Activated CD4-positive, alpha-beta T cell treated with anti-CD3 and anti-CD28 coated beads, Interleukin-2, amount 50 U/mL, for 24 hours (primary cell): ENCODE results near the gene LGALS3BP.
A peak's percentile ranks its signal among the peaks of the same experiment; 100 is the strongest.

Experiments
- DNase-seq, 2 donors: peaks; one replicate each; pipeline ENCODE4 v3.0.0-alpha.2; 2020; ENCODE audit warnings: low read depth in 1 of 2, low spot score in 1 of 2

Gene LGALS3BP

DNA sequence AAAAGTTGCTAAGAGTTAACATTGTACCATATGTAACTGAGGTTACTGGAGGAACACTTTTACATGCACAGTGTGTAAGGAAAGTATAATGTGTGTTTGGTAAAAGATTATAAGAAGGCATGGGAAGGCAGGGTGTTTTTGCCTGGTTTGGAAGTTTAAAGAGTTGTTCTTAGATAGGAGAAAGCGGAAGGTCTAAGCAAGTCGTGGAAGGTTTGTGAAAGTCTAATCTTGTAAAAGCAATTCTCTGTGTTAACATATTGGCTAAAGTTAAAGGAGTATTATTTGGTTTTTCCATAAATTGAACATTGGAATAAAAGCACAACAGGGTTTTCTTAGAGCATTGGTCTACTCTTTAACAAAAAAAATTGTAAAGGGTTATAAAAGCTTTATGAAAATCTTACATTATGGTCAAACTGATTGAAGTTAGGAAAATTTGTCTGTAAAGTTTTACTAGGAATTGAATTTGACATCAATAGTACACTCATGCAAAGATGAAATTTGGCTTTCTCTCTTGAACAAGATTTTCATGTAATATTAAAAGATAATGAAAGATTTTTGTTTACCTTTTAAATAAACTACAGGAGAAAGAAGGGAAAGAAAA, 34.5 kb upstream of the LGALS3BP start:
- DNase-seq = no peak

DNA sequence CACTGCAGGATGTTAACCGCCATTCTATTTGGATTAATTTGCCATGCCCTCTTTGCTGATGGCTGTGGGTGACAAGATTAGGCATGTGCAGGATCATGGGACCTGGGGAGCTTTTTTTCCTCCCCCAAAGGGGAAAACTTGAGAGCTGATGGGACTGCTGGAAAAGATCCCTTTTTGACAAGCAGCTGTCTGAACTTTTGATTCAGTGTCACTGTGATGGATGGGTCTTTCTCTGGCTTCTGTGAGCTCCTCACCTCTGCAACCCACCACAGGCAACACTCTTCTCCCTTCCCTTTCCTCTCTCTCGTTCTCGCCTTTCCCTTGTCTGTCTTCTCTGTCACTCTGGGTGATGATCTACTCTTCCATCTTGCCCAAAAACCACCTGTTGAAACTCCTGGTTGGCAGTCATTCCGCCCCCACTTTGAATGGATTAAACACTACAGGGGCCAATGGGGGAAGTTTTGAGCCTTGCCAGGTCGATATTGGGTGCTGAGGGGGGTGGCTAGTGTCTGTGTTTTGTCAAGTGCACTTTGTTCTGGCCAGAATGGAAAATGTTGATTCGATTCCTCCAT, 32.9 kb upstream of the LGALS3BP start:
- DNase-seq = no peak

DNA sequence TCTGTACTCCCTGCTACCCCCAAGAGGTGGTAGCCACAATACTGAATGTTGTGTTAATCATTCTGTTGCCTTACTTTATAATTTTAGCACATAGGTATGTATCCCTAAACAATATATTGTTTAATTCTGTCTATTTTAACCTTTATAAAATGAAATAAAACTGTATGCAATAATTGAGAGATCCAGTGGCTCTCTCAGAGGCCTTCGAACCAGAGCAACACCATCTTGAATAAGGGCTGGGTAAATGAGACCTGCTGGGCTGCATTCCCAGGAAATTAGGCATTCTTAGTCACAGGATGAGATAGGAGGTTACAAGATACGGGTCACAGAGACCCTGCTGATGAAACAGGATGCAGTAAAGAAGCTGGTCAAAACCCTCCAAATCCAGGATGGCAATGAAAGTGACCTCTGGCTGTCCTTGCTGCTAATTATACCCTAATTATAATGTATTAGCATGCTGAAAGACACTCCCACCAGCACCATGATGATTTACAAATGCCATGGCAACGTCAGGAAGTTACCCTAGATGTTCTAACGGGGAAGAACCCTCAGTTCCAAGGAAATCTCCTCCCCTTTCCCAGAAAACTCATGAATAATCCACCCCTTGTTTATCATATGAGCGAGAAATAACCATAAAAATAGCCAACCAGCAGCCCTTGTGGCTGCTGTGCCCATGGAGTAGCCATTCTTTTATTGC, 31.9 kb upstream of the LGALS3BP start:
- DNase-seq = no peak

DNA sequence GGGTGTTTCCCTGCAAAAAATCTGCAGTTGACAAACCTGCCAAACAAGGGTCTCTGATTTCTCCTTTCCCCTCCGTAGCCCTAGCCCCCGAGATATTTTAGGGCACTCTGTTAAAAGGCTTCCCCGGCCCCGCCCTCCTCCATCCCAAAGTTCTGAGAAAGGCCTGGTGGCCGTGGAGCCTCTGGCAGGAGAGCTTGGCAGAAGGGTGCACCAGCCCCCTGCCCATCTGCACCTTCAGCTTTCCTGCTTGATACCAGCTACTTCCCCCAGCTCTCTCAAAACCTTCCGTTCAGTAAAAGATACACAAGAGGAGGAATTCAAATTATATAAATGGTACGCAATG, 30.6 kb upstream of the LGALS3BP start:
- DNase-seq = no peak

DNA sequence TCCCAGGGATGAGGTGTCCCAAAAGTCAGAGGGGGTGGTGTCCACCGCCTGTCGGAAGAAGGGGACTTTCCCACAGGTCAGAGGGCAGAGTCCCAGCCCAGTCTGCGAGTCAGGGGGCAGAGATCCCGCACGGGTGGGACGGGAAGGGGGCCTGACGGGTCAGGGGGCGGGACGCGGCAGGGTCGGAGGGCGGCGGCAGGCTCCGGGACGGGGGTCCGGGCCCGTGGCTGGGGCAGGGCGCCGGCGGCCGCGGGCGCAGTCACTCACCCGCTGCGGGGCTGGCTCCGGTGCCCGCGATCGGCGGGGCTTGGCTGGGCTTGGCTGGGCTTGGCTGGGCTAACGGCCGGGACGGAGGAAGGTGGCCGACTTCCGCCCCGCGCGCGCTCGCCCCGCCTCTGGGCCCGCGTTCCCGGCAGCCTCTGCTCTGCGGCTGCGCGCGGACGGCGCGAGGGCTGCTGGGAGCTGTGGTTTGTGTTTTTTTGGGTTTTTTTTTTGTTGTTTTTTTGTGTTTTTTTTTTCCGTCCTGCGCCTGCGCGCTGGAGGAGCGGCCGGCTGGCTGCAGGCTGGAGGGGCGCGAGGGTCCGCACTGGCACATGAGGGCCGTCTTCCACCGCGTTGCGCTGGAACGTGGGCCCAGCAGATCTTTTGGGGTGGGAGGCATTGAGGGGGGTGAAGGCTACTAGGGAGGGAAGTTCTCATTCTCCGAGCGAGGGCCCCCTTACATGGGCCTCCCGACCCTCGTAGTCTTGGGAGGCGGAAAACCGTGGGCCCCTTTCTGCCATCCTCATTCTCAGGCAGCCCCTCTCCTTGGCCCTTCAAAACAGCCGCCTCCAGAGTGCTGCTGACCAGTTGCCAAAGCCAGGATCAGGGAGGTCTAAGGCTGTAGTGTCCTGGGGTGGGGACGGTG, 29.9 kb upstream of the LGALS3BP start, which contains the start of gene CANT1:
TSS of gene CANT1 (minus strand) at position 368 of the 907 bp plus-strand sequence. CDS start 12,142 bp downstream, outside the sequence.
- peak; percentile 63 to 70 for DNase-seq

DNA sequence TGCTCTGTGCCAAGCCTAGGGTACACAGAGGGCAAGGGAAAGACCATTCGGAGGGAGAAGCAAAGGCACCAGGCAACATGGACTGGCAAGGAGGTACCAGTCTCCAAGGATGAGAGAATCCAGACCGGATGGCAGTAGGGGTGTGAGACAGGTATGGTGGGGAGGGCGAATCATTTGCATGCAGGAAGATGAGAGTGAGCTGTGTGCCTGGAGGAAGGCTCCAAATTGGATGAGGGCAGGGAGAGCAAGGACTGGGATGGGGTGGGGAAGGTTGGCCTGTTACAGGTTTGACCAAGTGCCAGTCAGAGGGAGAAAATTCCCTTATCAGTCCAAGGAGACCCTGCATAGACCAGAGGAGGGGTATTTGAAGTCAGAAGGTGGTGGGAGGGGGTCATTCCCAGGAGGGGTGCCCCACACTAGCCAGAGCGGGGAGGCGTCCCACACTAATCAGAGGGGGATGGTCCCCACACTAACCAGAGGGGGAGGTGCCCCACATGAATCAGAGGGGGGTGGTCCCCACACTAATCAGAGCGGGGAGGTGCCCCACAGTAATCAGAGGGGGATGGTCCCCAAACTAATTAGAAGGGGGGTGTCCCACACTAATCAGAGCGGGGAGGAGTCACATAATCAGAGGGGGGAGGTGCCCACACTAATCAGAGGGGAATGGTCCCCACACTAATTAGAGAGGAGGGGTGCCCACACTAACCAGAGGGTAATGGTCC, 29.1 kb upstream of the LGALS3BP start:
- DNase-seq = no peak

DNA sequence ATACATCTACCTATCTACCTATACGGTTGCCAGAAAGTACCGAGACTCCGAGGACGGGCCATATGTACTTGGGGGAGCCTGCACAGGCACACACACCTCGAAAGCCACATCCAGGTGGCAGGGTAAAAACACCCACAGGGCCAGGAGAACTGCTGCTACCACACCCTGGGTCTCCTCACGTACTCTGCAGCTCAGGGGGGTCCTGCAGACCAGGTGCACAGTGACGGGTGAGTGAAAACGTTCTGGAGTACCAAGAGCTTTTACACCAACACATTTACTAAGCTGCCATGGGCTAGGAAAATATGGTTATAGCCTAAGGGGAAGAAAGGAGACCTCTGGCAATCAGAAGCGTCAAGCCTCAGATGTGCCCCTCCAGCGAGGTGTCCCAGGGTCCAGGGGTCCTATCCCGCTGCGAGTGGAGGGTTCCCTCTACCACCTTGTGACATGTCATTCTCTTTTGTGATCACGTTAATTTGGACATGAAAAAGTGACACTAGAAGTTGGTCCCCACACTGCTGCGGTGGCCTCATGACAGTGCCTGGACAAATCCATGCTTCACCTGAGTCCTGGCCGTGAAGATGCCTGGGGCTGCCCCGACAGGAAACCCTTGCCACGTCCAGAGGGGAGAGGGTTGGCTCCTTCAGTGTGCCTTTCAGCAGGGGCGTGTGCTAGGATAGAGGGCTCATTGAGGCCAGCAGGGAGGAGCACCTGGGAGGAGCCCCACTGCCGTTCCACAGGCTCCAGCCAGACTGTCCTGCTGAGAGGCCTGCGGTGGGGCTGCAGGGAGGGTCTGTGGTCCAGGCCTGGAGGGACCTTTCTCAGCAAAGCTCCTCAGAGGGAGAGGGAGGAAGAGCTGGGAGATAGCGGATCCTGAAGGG, 28.0 kb upstream of the LGALS3BP start:
- DNase-seq = no peak

DNA sequence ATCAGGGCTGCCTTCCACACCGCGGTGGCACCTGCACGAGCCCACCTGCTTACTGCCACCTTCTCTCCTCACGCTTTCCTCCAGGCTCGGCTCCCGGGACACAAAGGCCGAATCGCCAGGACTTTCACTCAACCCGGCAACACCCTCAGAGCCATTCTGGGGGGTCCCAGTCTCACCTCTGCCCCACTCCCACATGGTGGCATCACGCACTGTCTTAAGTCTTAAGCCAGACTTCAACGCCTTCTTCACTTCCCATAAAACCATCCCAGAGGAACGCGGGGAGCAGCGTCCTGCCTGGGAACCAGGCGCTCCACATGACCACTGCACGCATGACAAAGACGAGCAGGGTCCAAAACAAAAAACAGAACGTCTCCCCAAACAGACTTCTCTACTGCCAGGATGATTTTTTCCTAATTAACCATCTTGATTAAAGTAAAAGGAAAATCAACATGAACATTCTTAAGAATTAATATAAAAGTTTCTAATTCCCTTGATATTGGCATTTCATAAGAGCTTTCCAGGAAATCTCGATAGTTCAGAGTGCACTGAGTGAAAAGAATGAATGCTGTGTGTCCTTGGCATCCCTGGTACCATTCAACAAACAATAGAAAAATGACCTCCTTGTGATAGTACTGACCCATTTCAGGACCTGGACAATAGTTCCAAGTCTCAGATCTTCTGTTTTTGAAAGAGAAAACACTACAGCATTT, 27.2 kb upstream of the LGALS3BP start:
- DNase-seq = no peak

DNA sequence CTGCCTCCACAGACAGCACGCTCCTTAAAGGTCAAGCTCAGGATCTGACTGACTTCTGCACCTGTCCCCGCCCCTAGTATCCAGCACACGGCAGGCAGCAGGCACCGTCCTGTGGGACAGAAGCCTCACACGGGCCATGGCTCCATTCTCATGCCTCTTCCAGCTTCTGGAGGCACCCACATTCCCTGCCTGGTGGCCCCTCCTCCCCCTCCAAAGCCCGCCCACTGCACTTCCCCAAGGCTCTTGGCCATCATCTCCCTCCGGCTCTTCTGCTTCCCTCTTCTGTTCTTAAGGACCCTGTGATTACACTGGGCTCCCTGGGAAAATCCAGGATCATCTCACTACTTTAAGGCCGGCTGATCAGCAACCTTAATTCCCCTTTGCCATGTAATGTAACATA, 26.3 kb upstream of the LGALS3BP start:
- DNase-seq = no peak

DNA sequence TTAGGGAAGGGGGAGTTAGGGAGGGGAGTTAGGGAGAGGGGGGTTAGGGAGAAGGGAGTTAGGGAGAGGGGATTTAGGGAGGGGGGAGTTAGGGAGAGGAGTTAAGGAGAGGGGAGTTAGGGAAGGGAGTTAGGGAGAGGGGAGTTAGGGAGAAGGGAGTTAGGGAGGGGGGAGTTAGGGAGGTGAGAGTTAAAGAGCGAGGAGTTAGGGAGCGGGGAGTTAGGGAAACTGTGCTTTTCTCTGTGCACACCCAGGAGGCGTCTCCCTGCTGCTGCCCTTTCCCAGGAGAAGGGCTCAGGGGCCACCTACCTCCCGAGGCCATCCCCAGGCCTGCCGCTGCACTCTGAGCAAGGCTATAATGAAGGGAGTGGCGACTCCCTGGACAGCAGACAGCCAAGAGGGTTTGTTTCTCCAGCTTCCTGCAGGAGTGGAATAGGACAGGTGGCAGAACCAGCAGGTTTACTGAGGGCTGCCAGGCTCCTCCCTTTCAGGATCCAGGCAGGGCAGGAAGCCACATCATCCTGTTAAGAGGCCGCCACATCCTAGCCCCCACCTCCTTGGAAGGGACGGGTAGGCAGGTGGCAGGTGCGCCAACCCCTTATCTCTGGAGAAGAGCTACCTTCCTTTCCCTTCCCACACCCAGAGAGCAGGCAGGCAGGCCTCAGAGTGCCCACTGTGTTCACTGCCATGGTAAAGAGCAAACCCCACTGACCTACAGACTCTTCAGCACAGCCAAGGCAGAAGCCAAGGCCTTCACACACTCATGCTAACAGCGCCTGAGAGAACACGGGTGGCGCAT, 25.5 kb upstream of the LGALS3BP start:
- no peak for DNase-seq

DNA sequence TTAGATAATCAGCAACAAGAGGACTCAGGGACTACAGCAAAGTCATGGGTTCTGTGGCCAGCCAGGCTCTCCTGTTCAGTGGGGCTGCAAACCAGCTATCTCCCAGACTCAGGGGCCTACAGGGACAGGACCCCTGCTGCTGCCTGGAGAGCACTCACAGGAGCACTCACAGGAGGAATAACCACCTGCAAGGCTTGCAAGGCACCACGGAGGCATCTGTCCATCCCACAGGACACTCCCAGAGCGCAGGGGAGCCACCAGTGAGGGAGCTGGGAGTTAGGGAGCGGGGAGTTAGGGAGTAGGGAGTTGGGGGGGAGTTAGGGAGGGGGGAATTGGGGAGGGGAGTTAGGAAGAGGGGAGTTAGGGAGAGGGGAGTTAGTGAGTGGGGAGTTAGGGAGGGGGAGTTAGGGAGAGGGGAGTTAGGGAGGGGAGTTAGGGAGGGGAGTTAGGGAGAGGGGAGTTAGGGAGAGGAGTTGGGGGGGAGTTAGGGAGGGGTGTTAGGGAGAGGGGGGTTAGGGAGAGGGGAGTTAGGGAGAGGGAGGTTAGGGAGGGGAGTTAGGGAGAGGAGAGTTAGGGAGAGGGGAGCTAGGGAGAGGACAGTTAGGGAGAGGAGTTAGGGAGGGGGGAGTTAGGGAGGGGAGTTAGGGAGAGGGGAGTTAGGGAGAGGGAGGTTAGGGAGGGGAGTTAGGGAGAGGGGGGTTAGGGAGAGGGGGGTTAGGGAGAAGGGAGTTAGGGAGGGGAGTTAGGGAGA, 24.1 kb upstream of the LGALS3BP start:
- no peak for DNase-seq

DNA sequence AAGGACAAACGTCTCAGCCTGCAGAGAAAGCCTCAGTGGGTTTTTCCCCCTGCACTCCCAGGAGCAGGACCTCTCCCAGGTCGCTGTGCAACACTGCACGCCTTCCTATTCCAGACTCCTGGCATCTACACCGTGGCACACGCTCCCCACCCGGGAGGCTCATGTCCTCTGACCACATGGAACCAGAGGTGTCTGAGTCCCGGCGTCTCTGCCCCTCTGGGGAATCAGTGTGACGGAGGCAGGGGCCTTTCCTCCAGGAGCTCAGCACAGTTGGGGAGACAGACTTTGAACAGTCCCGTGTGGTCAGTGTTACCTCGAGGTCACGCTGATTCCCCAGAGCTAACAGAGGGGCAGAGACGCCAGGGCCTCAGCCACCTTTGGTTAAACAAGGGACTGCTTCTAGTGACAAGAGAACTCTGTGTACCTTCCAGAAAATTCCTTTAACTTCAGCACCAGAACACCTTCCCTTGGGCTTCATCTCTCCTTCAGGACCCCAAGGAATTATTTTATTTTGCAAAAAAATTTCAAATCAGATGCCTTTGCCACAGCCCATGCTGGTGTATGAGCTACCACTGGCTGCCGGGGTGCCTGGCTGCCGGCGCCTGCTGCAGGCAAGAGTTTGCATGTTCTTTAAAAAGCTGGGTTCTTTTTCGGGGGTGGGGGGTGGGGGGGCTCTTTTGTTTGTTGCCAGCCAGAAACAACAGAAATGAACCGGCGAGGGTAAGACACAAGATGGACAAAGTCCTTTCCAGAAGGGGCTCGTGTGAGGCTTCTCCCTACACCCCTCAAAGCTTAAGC, 23.3 kb upstream of the LGALS3BP start:
- DNase-seq = no peak

DNA sequence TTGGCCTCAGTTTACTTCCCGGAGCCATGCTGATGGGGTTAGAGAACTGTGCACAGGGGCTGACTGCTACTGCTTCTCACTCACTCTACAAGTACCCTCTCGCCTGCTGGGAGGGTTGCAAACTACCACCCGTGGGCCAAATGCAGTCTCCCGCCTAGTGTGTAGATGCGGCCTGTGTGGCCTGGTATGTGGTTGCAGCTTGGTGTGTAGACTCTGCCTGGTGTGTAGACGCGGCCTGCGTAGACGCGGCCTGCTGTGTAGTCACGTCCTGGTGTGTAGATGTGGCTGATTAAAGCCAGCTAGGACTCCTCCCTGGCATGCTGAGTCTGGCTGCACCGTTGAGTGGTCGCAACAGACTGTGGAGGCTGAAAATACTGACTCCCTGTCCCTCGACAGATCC, 22.6 kb upstream of the LGALS3BP start:
- no peak for DNase-seq

DNA sequence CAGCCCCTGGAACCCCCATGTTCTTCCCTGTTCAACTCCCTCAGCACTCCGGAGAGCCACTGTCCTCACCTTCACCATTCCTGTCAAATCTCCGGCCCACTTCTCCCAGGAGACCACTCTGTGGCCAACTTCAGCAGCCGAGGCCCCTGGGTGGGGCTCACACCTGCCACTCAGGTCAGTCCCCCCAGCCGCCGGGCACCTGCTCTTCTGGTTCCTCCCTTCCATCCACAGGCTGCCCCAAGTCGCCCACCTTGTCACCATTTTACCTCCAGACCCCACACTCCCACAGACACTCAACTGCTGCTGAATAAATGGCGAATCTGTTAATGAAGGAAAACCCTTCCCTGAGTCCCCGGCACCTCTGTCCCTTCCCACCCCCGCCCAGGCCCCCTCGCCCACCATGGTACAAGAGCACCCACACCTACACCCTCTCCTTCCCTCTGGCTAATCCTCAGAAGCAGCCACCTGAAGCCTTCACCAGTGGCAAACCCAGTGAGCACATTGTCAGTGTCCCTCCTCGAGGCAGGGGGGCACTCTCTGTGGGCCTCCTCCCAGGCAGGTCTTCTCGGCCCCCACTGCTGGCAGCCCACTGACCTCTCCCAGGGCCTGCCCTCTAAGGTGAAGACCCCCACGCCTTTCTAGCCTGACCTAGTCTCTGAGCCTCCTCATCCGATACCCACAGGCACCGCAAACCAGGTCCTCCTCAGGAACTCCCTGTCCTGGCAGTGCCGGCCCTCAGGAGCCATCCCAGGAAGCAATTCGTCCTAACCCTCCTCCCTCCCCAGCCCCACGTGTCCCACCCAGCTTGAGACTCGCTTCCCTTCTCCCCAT, 21.7 kb upstream of the LGALS3BP start:
- no peak for DNase-seq

DNA sequence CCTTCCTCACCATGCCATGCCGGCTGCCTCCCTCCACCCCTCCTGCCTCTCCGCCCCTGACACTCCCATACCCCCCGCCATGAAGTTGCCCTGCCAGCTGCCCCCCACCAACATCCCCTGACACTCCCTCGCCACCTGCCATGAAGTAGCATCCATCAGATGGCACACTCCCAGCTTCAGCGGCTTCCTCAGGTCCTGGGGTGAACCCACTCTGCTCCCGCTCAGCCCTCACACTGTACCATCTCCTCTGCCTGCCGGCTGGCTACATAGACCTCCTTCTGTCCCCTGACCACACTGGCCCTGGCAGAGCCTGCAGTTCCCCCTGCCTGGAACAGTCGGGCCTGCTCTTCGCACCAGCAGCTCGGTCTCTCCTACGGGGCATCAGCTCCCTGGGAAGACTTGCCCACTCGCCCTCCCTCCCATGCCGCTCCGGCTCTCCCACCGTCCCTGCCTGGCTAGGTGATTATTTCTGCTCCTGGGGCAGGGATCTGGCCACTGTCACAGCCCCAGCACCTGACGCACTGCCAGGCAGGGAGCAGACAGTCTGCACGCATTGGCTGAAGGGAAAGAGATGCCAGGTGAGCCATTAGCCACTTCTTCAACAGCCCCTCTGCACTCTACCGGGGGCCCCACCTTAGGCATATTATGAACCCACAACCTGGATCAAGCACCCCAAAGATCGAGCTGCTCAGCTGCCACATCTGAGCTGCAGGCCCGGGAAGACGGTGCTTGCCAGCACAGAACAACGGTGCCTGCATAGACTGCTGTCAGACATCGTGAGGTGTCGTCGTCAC, 20.9 kb upstream of the LGALS3BP start:
- no peak for DNase-seq
